Esophagus muscularis mucosa (tissue), 3 donors: ENCODE results near the gene RALGAPB.

Source experiments
- CTCF ChIP-seq, 3 experiments: fragments of 200-600 bp in 2 of 3; fragments of 450-650 bp in 1 of 3; sonication (generic) in 2 of 3; IDR thresholded peaks; one replicate each; pipeline ENCODE4 v1.5.1; 2017 to 2019; ENCODE audit warnings: antibody characterized with exemption in 3 of 3, mild to moderate bottlenecking in 2 of 3, moderate library complexity in 1 of 3
- POLR2A ChIP-seq: fragments of 450-650 bp; IDR thresholded peaks from one replicate; pipeline ENCODE4 v1.6.1; 2017; ENCODE audit warnings: antibody characterized with exemption, moderate library complexity, mild to moderate bottlenecking, low read depth
- POLR2AphosphoS5 ChIP-seq, 2 donors: sonication (generic); formaldehyde crosslinking; IDR thresholded peaks; one replicate each; pipeline ENCODE4 v1.6.1; 2017; ENCODE audit warnings: antibody characterized with exemption in 2 of 2

- no peak for TF ChIP-seq POLR2A
- no peak for TF ChIP-seq CTCF (IDR thresholded peaks at IDR 0.05)
- no peak for TF ChIP-seq POLR2AphosphoS5 (IDR thresholded peaks at IDR 0.05)
These were observed 82.8 kb downstream of the RALGAPB start for GRCh38 chr20:38555395-38555794.
